HG03342 (cell line): ENCODE data around the gene CDC42EP1.

Experiments used
- ATAC-seq: cut with Tn5 transposase; IDR thresholded peaks from one replicate; pipeline ENCODE4 v1.9.1; 2021; ENCODE audit warnings: mild to moderate bottlenecking, moderate library complexity; ENCODE audit not compliant: unreplicated experiment

Gene CDC42EP1

GRCh38 chr22:37559521-37559900, 769 bp upstream of the CDC42EP1 start:
- no peak for ATAC-seq

- ATAC-seq: no peak
Observed at GRCh38 chr22:37560608-37561211, 430 bp downstream of the CDC42EP1 start.

- no peak for ATAC-seq
Observed at GRCh38 chr22:37561212-37562048, 1.1 kb downstream of the CDC42EP1 start.

- no peak for ATAC-seq
Observed at GRCh38 chr22:37562049-37562875, 2.0 kb downstream of the CDC42EP1 start.

- ATAC-seq: no peak
Observed at GRCh38 chr22:37563153-37564081, 3.1 kb downstream of the CDC42EP1 start.

- no peak for ATAC-seq
Observed at GRCh38 chr22:37564111-37564711, 3.9 kb downstream of the CDC42EP1 start.

GRCh38 chr22:37565830-37566229, 5.5 kb downstream of the CDC42EP1 start:
- no peak for ATAC-seq

- no peak for ATAC-seq
Observed at GRCh38 chr22:37566329-37566837, 6.1 kb downstream of the CDC42EP1 start.

GRCh38 chr22:37566903-37567798, 6.9 kb downstream of the CDC42EP1 start:
- ATAC-seq: no peak

- no peak for ATAC-seq
Observed at GRCh38 chr22:37568012-37568411, 7.7 kb downstream of the CDC42EP1 start.

- no peak for ATAC-seq
Observed at GRCh38 chr22:37568448-37569008, 8.2 kb downstream of the CDC42EP1 start.

GRCh38 chr22:37569009-37569920, 9.0 kb downstream of the CDC42EP1 start:
- no peak for ATAC-seq

- ATAC-seq: no peak
Observed at GRCh38 chr22:37569921-37570660, 9.8 kb downstream of the CDC42EP1 start.

GRCh38 chr22:37570661-37570976, 10.3 kb downstream of the CDC42EP1 start:
- no peak for ATAC-seq

GRCh38 chr22:37571258-37571991, 11.1 kb downstream of the CDC42EP1 start:
- no peak for ATAC-seq

GRCh38 chr22:37571992-37572373, 11.7 kb downstream of the CDC42EP1 start:
- ATAC-seq: no peak
